Body of pancreas (tissue), 4 donors: ENCODE measurements around the gene ZP2.

ENCODE experiments used
- CTCF ChIP-seq, 7 experiments: fragments of 450-650 bp in 4 of 7; fragments of 200-600 bp in 3 of 7; sonication (generic) in 3 of 7; IDR thresholded peaks; one replicate each; pipeline ENCODE4 v1.5.1; 2016 to 2019; ENCODE audit warnings: antibody characterized with exemption in 7 of 7
- POLR2A ChIP-seq, 3 donors: fragments of 450-650 bp; IDR thresholded peaks; one replicate each; pipeline ENCODE4 v1.6.1; 2016; ENCODE audit warnings: antibody characterized with exemption in 3 of 3, mild to moderate bottlenecking in 2 of 3

GRCh38 chr16:21184834-21185233 lies 26.5 kb downstream of the ZP2 start:
- no peak for TF ChIP-seq CTCF (IDR thresholded peaks at IDR 0.05)
- no peak for TF ChIP-seq POLR2A (IDR thresholded peaks at IDR 0.05)
